Progenitor cell of endocrine pancreas (in vitro differentiated cells): Measurements from ENCODE around the gene ITGA8. TPM values are rescaled to one million over a fixed set of nuclear protein-coding genes. Genes with fewer than 3 reads are reported as not detected.

Source experiments
- DNase-seq: peaks from one replicate; pipeline ENCODE4 v3.0.0; 2021; ENCODE audit warnings: low spot score; ENCODE audit not compliant: unreplicated experiment
- H3K27ac Mint-ChIP-seq: 2 replicates; pipeline ENCODE4 v1.8.0; 2021; ENCODE audit warnings: mild to moderate bottlenecking, moderate library complexity, mixed read lengths
- H3K27me3 Mint-ChIP-seq: 2 replicates; pipeline ENCODE4 v1.8.0; 2021; ENCODE audit warnings: mixed read lengths
- H3K36me3 Mint-ChIP-seq: 2 replicates; pipeline ENCODE4 v1.8.0; 2022; ENCODE audit warnings: mixed read lengths; ENCODE audit not compliant: insufficient read depth
- H3K4me1 Mint-ChIP-seq: 2 replicates; pipeline ENCODE4 v1.8.0; 2021; ENCODE audit warnings: low read depth, mixed read lengths
- H3K4me3 Mint-ChIP-seq: 2 replicates; pipeline ENCODE4 v1.8.0; 2021; ENCODE audit warnings: low read depth, mild to moderate bottlenecking, moderate library complexity, mixed read lengths
- H3K9me3 Mint-ChIP-seq: 2 replicates; pipeline ENCODE4 v1.8.0; 2021; ENCODE audit warnings: low read depth, mixed read lengths
- CTCF ChIP-seq: fragments of 200-600 bp; sonication (generic); IDR thresholded peaks from one replicate; pipeline ENCODE4 v1.5.0; 2021; ENCODE audit warnings: antibody characterized with exemption, mild to moderate bottlenecking; ENCODE audit not compliant: unreplicated experiment
- total RNA-seq: library from RNA; stranded (reverse); gene quantifications from 2 replicates; pipeline ENCODE4 v1.2.1, GENCODE V29; 2021

The ITGA8 gene
- total RNA-seq, 1 donor from 2014 or later: not detected

GRCh38 chr10:15670880-15671279 is 48.8 kb downstream of the ITGA8 start:
- Mint-ChIP-seq H3K27ac (no peak overlapping the region), H3K4me1 (no peaks in the 10 kb centered on the region), H3K9me3 (peaks cover 5% of the 10 kb centered on the region), H3K4me3 (no peak overlapping the region), H3K36me3 (no peaks in the 10 kb centered on the region), H3K27me3 (peaks cover 5% of the 10 kb centered on the region)
- DNase-seq: no peak
- no peak for TF ChIP-seq CTCF

GRCh38 chr10:15661574-15661973 is 58.1 kb downstream of the ITGA8 start:
- TF ChIP-seq CTCF: no peak
- H3K9me3 Mint-ChIP-seq: no peaks in the 10 kb centered on the region
- H3K27ac Mint-ChIP-seq: no peak overlapping the region

GRCh38 chr10:15660990-15661389 is 58.7 kb downstream of the ITGA8 start:
- Mint-ChIP-seq H3K27ac (no peak overlapping the region), H3K4me3 (no peak overlapping the region), H3K27me3 (no peaks in the 10 kb centered on the region), H3K36me3 (no peaks in the 10 kb centered on the region), H3K4me1 (no peaks in the 10 kb centered on the region), H3K9me3 (no peaks in the 10 kb centered on the region)
- DNase-seq: no peak
- TF ChIP-seq CTCF: no peak

More at GRCh38 chr10:15661574-15661973, 58.1 kb downstream of the ITGA8 start:
- no peaks in the 10 kb centered on the region for H3K4me1 Mint-ChIP-seq
- H3K36me3 Mint-ChIP-seq: no peaks in the 10 kb centered on the region
- no peaks in the 10 kb centered on the region for H3K27me3 Mint-ChIP-seq
- DNase-seq: no peak
- H3K4me3 Mint-ChIP-seq: no peak overlapping the region

GRCh38 chr10:15658069-15658702 is 61.5 kb downstream of the ITGA8 start:
- H3K9me3 Mint-ChIP-seq: no peaks in the 10 kb centered on the region
- H3K27me3 Mint-ChIP-seq: no peaks in the 10 kb centered on the region
- DNase-seq: no peak
- no peak overlapping the region for H3K4me3 Mint-ChIP-seq
- H3K36me3 Mint-ChIP-seq: no peaks in the 10 kb centered on the region
- peak overlapping the region; percentile 17 for H3K27ac Mint-ChIP-seq
- no peaks in the 10 kb centered on the region for H3K4me1 Mint-ChIP-seq
- no peak for TF ChIP-seq CTCF

- no peak for DNase-seq
- Mint-ChIP-seq H3K4me3 (no peak overlapping the region), H3K27me3 (no peaks in the 10 kb centered on the region), H3K36me3 (no peaks in the 10 kb centered on the region), H3K9me3 (no peaks in the 10 kb centered on the region), H3K4me1 (peaks cover 7% of the 10 kb centered on the region), H3K27ac (no peak overlapping the region)
- TF ChIP-seq CTCF: no peak
These were observed 67.0 kb downstream of the ITGA8 start for GRCh38 chr10:15652757-15653156.
